GM12878 (cell line): Measurements from ENCODE around the gene MLKL.

ENCODE experiments used
- BRCA1 ChIP-seq: IDR thresholded peaks from 2 replicates; pipeline ENCODE4 v1.6.1; 2011; ENCODE audit warnings: low read depth, low read length, improper control_type of control experiment
- CTCF ChIP-seq, 3 experiments: IDR thresholded peaks in 2 of 3; conservative IDR thresholded peaks in 1 of 3; 2 replicates each; pipeline ENCODE4 v1.5.1; 2011; ENCODE audit warnings: low read depth in 3 of 3, low read length in 3 of 3, mild to moderate bottlenecking in 3 of 3, control low read depth in 2 of 3, moderate library complexity in 2 of 3, inconsistent platforms in 1 of 3, mixed read lengths in 1 of 3; ENCODE audit not compliant: control insufficient read depth in 2 of 3, insufficient read depth in 1 of 3; ENCODE audit errors: extremely low read depth in 1 of 3
- KAT2A ChIP-seq: conservative IDR thresholded peaks from 2 replicates; pipeline ENCODE4 v1.6.1; 2011; ENCODE audit warnings: low read depth, low read length; ENCODE audit not compliant: control insufficient read depth
- MAX ChIP-seq: IDR thresholded peaks from 2 replicates; pipeline ENCODE4 v1.6.1; 2012; ENCODE audit warnings: low read depth, low read length, improper control_type of control experiment
- REST ChIP-seq: IDR thresholded peaks from 2 replicates; pipeline ENCODE4 v1.6.1; 2012; ENCODE audit warnings: mild to moderate bottlenecking, low read depth, low read length
- SP1 ChIP-seq: IDR thresholded peaks from one replicate; pipeline ENCODE4 v1.6.1; 2011; ENCODE audit warnings: low read depth, low read length
- SRF ChIP-seq, 2 experiments: IDR thresholded peaks; 2 replicates each; pipeline ENCODE4 v1.6.1; 2011; ENCODE audit warnings: low read depth in 2 of 2, low read length in 2 of 2, mild to moderate bottlenecking in 1 of 2, moderate library complexity in 1 of 2

DNA sequence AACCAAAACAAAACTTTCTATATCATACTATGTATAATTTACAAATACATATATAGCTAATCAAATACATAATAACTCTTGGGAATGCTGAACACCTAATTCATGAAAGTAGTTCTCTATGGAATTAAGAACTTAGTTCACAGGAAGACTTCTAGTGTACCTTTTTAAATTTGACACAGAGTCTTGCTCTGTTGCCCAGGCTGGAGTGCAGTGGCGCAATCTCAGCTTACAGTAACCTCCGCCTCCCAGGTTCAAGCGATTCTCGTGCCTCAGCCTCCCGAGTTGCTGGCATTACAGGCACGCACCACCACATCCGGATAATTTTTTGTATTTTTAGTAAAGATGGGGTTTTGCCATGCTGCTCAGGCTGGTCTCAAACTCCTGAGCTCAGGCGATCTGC, 58.7 kb downstream of the MLKL start:
- no peak for TF ChIP-seq CTCF (IDR thresholded peaks at IDR 0.05 in 2 of 3, conservative IDR thresholded peaks at IDR 0.05 in 1 of 3; ENCODE audit: control insufficient read depth in 2 of 3, extremely low read depth in 1 of 3, insufficient read depth in 1 of 3, low read depth in 3 of 3, low read length in 3 of 3)
- no peak for TF ChIP-seq SRF (IDR thresholded peaks at IDR 0.05; ENCODE audit: low read depth in 2 of 2, low read length in 2 of 2)
- no peak for TF ChIP-seq MAX
- no peak for TF ChIP-seq KAT2A
- no peak for TF ChIP-seq REST
- no peak for TF ChIP-seq SP1
- TF ChIP-seq BRCA1 = no peak
